IMR-90 (cell line): ENCODE data around the gene ACAD9. TPM values are rescaled to one million over a fixed set of nuclear protein-coding genes. Genes with fewer than 3 reads are reported as not detected.

Experiments
- ATAC-seq: fragments of 200-7000 bp; cut with Tn5 transposase; 2 replicates; pipeline ENCODE4 v1.9.1; 2020; ENCODE audit warnings: low read depth, mild to moderate bottlenecking, moderate library complexity
- BruUV-seq: library from RNA; stranded (reverse); fragments of 400-500 nt; replicated peaks from 2 replicates; lab custom pipeline; 2021; lab: Mats Ljungman, UMichigan
- CTCF ChIA-PET: fragments of 300-600 bp; formaldehyde crosslinking; extraction: SDS; loops from one replicate; lab custom pipeline; 2021; ENCODE audit warnings: antibody characterized with exemption; lab: Yijun Ruan, JAX
- POLR2A ChIA-PET: fragments of 300-600 bp; sonication (Branson Sonifier 250); formaldehyde crosslinking; loops from one replicate; lab custom pipeline; 2022; ENCODE audit warnings: antibody characterized with exemption; ENCODE audit not compliant: unreplicated experiment; lab: Charles Lee
- DNase-seq: peaks from one replicate; pipeline ENCODE4 v3.0.0; 2013
- H2AFZ ChIP-seq: replicated peaks from 2 replicates; pipeline ENCODE3; 2013; ENCODE audit warnings: low read length, mild to moderate bottlenecking; ENCODE audit not compliant: poor library complexity
- H2AK5ac ChIP-seq: 2 replicates; pipeline ENCODE4 v1.6.1; 2013; ENCODE audit warnings: low read depth, low read length, inconsistent platforms
- H2AK9ac ChIP-seq: replicated peaks from 2 replicates; pipeline ENCODE3; 2013; ENCODE audit warnings: mild to moderate bottlenecking, low read depth, low read length, moderate library complexity; ENCODE audit not compliant: poor library complexity
- H2BK120ac ChIP-seq: 2 replicates; pipeline ENCODE4 v1.6.1; 2013; ENCODE audit warnings: low read depth, low read length, inconsistent platforms
- H2BK15ac ChIP-seq: 3 replicates; pipeline ENCODE4 v1.6.1; 2013; ENCODE audit warnings: low read depth, low read length, inconsistent platforms
- H2BK20ac ChIP-seq: 2 replicates; pipeline ENCODE4 v1.6.1; 2013; ENCODE audit warnings: low read depth, mild to moderate bottlenecking, inconsistent platforms, low read length, moderate library complexity
- H2BK5ac ChIP-seq: 2 replicates; pipeline ENCODE4 v1.6.1; 2013; ENCODE audit warnings: mild to moderate bottlenecking, low read depth, low read length, inconsistent platforms; ENCODE audit not compliant: poor library complexity, severe bottlenecking
- H3K14ac ChIP-seq: replicated peaks from 2 replicates; pipeline ENCODE4 v1.6.1; 2013; ENCODE audit warnings: low read depth, low read length, inconsistent platforms
- H3K18ac ChIP-seq: 2 replicates; pipeline ENCODE4 v1.6.1; 2013; ENCODE audit warnings: low read depth, low read length, control low read depth
- H3K23ac ChIP-seq: 2 replicates; pipeline ENCODE4 v1.6.1; 2013; ENCODE audit warnings: low read depth, low read length, inconsistent platforms
- H3K27ac ChIP-seq: 2 replicates; pipeline ENCODE4 v1.5.1; 2013; ENCODE audit warnings: mild to moderate bottlenecking, control low read depth, low read length; ENCODE audit not compliant: insufficient read depth
- H3K27me3 ChIP-seq: 2 replicates; pipeline ENCODE4 v1.6.1; 2013; ENCODE audit warnings: low read length; ENCODE audit not compliant: control insufficient read depth, insufficient read depth
- H3K36me3 ChIP-seq: 2 replicates; pipeline ENCODE4 v1.6.1; 2013; ENCODE audit warnings: low read length, mixed read lengths; ENCODE audit not compliant: control insufficient read depth, insufficient read depth
- H3K4ac ChIP-seq: 2 replicates; pipeline ENCODE4 v1.6.1; 2013; ENCODE audit warnings: low read depth, low read length, inconsistent platforms
- H3K4me1 ChIP-seq: 2 replicates; pipeline ENCODE4 v1.6.1; 2013; ENCODE audit warnings: low read length, mixed read lengths; ENCODE audit not compliant: control insufficient read depth, insufficient read depth
- H3K4me2 ChIP-seq: 2 replicates; pipeline ENCODE4 v1.6.1; 2013; ENCODE audit warnings: low read depth, mild to moderate bottlenecking, control low read depth, low read length, moderate library complexity
- H3K4me3 ChIP-seq: 2 replicates; pipeline ENCODE4 v1.5.1; 2013; ENCODE audit warnings: low read depth, mild to moderate bottlenecking, control low read depth, low read length, moderate library complexity; ENCODE audit not compliant: insufficient read depth
- H3K56ac ChIP-seq: 2 replicates; pipeline ENCODE4 v1.6.1; 2013; ENCODE audit warnings: low read length, inconsistent platforms; ENCODE audit not compliant: insufficient read depth; ENCODE audit errors: extremely low read depth
- H3K79me1 ChIP-seq, 2 experiments: 2 replicates each; pipeline ENCODE4 v1.6.1; 2013; ENCODE audit warnings: low read length in 2 of 2, inconsistent platforms in 1 of 2, low read depth in 1 of 2
- H3K9ac ChIP-seq: 2 replicates; pipeline ENCODE4 v1.6.1; 2013; ENCODE audit warnings: low read depth, low read length, control low read depth
- H3K9me1 ChIP-seq: 2 replicates; pipeline ENCODE4 v1.6.1; 2013; ENCODE audit warnings: low read length, inconsistent platforms; ENCODE audit not compliant: insufficient read depth
- H3K9me3 ChIP-seq: 2 replicates; pipeline ENCODE4 v1.6.1; 2013; ENCODE audit warnings: low read length; ENCODE audit not compliant: control insufficient read depth, insufficient read depth
- H4K20me1 ChIP-seq: 2 replicates; pipeline ENCODE4 v1.6.1; 2013; ENCODE audit warnings: low read length, inconsistent platforms; ENCODE audit not compliant: insufficient read depth
- H4K5ac ChIP-seq: 2 replicates; pipeline ENCODE4 v1.6.1; 2013; ENCODE audit warnings: mild to moderate bottlenecking, low read depth, low read length, control low read depth
- H4K8ac ChIP-seq, 2 experiments: 2 replicates each; pipeline ENCODE4 v1.6.1; 2013; ENCODE audit warnings: low read depth in 2 of 2, low read length in 2 of 2, control low read depth in 1 of 2, inconsistent platforms in 1 of 2
- H4K91ac ChIP-seq: 2 replicates; pipeline ENCODE4 v1.6.1; 2013; ENCODE audit warnings: low read depth, low read length, inconsistent platforms; ENCODE audit not compliant: insufficient read depth
- CEBPB ChIP-seq: IDR thresholded peaks from 2 replicates; pipeline ENCODE4 v1.6.1; 2012; ENCODE audit warnings: low read depth, low read length, improper control_type of control experiment
- FOS ChIP-seq: fragments of 150-350 bp; IDR thresholded peaks from 2 replicates; pipeline ENCODE4 v1.6.1; 2016; ENCODE audit warnings: low read depth, low read length
- MAZ ChIP-seq: IDR thresholded peaks from 2 replicates; pipeline ENCODE4 v1.6.1; 2012; ENCODE audit warnings: low read depth, mild to moderate bottlenecking, low read length, improper control_type of control experiment, moderate library complexity, borderline replicate concordance
- POLR2A ChIP-seq: IDR thresholded peaks from 2 replicates; pipeline ENCODE4 v1.6.1; 2012; ENCODE audit warnings: mild to moderate bottlenecking, low read depth, low read length
- RAD21 ChIP-seq: IDR thresholded peaks from 2 replicates; pipeline ENCODE4 v1.6.1; 2012; ENCODE audit warnings: low read length, improper control_type of control experiment
- SMC3 ChIP-seq: fragments of 150-350 bp; IDR thresholded peaks from 2 replicates; pipeline ENCODE4 v1.6.1; 2016; ENCODE audit warnings: low read depth, mild to moderate bottlenecking, antibody characterized with exemption, low read length, moderate library complexity
- WGBS, 2 experiments: methylation state at CpG; one replicate each; pipeline versions ENCODE4 v1.1.5 to v1.1.7; 2013; ENCODE audit warnings: missing lambda C conversion rate in 2 of 2; ENCODE audit not compliant: insufficient read length in 1 of 2; ENCODE audit errors: extremely low coverage in 2 of 2; 5-methylcytosine and 5-hydroxymethylcytosine counted together
- dilution Hi-C: fragments of 300-500 bp; cut with HindIII; formaldehyde crosslinking; loops from one replicate; pipeline ENCODE4 v1.14.3; 2018; ENCODE audit warnings: low sequenced_read_pairs; ENCODE audit not compliant: unreplicated experiment
- in situ Hi-C: fragments of 300-500 bp; cut with MboI; formaldehyde crosslinking; loops from 3 replicates; pipeline ENCODE4 v1.14.3; 2019; ENCODE audit warnings: low sequenced_read_pairs, inconsistent platforms, mixed read lengths
- intact Hi-C: fragments of 100-400 bp; cut with micrococcal nuclease; formaldehyde crosslinking; loops from 2 replicates; pipeline ENCODE4 v1.10.0; 2022
- polyA plus RNA-seq, 3 experiments: library from polyadenylated mRNA; depleted of rRNA; stranded (reverse); fragments of >200 nt; gene quantifications; 2 replicates each; pipeline ENCODE4 v1.2.3, GENCODE V29; 2012; ENCODE audit warnings: low replicate concordance in 1 of 3
- total RNA-seq: library from RNA; depleted of rRNA; stranded (reverse); fragments of >200 nt; gene quantifications from 2 replicates; pipeline ENCODE4 v1.2.3, GENCODE V29; 2012
- TF ChIP-seq, protein P1 (sequence below): fragments of 150-350 bp; IDR thresholded peaks from 2 replicates; pipeline ENCODE4 v1.6.1; 2017; ENCODE audit warnings: mild to moderate bottlenecking, antibody characterized with exemption, low read length, low read depth

ACAD9 gene
- total and polyA plus RNA-seq, 2 of the 4 experiments (the other 2 are of a cell fraction) = 31.2 to 41.3 TPM

DNA sequence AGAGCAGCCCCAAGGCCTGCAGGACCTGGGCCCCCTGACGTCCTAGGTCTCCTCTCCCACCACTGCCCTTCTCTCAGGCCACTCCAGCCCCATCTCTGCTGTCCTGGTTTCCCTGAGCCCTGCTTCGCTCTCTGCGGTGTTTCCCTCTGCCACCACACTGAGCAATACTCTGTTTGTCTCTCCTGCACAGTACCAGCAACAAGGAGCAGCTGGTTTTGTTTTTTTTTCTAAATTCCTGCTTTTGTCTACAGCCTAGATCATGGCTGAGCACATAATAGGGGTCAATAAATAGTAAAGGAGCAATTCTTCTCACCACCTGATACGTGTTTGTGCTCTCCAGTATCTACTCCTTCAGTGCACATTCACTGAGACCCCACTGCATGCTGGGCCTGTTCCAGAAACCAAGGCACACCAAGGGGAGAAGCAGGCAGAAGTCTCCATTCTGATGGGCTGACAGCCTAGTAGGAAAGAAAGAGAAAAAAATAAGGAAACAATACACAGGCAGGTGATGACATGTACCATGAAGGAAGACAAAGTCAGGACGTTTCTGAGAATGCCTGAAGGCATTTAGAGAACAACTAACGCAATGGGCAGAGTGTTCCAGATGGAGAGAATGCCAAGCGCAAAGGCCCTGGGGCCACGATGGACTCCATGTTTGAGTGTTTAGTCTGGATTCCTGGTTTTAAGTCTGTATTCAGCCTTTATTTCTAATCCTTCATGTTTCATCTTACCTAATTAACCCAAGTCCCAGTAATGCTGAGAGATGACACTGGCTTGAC is 6.0 kb upstream of the ACAD9 start (continued):
- TF ChIP-seq FOS = no peak

DNA sequence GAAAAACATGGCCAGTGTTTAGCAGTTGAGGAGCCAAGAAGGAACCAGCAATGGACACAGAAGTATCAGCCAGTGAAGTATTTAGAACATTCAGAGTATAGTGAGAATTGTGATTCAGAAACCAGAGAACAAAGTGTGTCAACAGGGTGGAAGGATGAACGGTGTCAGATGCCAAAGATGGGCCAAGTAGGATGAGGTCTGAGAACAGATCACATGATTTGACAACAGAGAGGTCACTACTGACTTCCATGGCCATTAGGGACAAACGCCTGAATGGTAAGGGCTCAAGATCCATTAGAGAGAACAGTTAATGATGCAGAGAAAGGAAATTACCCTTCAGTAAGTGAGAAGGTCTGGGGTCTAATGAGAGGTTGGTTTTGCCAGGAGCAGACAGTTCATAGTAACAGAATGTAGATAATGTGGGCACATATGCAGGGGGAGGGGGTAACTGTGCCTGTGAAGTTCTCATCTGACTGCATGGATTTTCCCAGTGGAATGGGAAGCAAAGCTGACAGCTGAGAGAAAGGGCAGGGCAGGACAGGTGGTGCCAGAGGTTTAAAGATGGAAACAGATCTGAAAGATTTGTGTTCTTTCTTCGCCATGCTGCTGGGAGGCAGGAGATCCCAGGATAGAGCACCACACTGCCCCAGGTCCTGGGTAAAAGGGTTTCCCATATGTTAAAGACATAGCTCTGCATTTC is 4.8 kb upstream of the ACAD9 start:
- Histone ChIP-seq H2BK15ac (no peak overlapping the region), H3K18ac (no peak overlapping the region), H2AK5ac (no peak overlapping the region), H3K27me3 (peaks cover 6% of the 10 kb centered on the region; the same call in 1 of the 2 replicates), H4K5ac (no peak overlapping the region), H4K20me1 (no peaks in the 10 kb centered on the region), H3K56ac (no peak overlapping the region), H3K36me3 (no peaks in the 10 kb centered on the region), H4K8ac (no peak overlapping the region), H2AK9ac (no peak overlapping the region), H3K9me3 (no peaks in the 10 kb centered on the region), H3K9ac (no peak overlapping the region), H3K27ac (no peak overlapping the region), H3K4me3 (no peak overlapping the region), H3K9me1 (no peaks in the 10 kb centered on the region), H3K23ac (no peak overlapping the region), H3K4ac (no peak overlapping the region), H2BK120ac (no peak overlapping the region), H3K79me1 (peaks cover 9 to 18% of the 10 kb centered on the region in 2 experiments; a peak in 3 of 4 replicates), H3K14ac (no peak overlapping the region), H3K4me1 (peaks cover 5% of the 10 kb centered on the region), H2BK5ac (no peak overlapping the region), H2BK20ac (no peak overlapping the region), H2AFZ (no peak overlapping the region), H3K4me2 (no peak overlapping the region), H4K91ac (no peak overlapping the region)
- intact Hi-C loops = no loop called here
- dilution Hi-C loops = no loop called here
- POLR2A ChIA-PET = interaction anchor here (0.5 kb wide), 1 partner anchor 278 kb away, joined by 6 read pairs; no protein-coding TSS in a partner anchor
- BruUV-seq = no TSS peak
- in situ Hi-C loops = no loop called here
- no peak for TF ChIP-seq POLR2A
- no peak for TF ChIP-seq SMC3
- TF ChIP-seq RAD21 = no peak
- no peak for TF ChIP-seq CEBPB
- TF ChIP-seq, protein P1, sequence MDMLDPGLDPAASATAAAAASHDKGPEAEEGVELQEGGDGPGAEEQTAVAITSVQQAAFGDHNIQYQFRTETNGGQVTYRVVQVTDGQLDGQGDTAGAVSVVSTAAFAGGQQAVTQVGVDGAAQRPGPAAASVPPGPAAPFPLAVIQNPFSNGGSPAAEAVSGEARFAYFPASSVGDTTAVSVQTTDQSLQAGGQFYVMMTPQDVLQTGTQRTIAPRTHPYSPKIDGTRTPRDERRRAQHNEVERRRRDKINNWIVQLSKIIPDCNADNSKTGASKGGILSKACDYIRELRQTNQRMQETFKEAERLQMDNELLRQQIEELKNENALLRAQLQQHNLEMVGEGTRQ = no peak
- no peak for TF ChIP-seq MAZ
- no peak for TF ChIP-seq FOS
- no peak for DNase-seq
- WGBS, 2 experiments = 63% methylated on average over 3 of the region's 3 CpGs; no CpG with 5 or more reads in 1 of the 2 experiments
- CTCF ChIA-PET = no interaction called here
- no peak for ATAC-seq
